ENCODE results near the gene ITGA1.

The ITGA1 gene

GRCh38 chr5:52869391-52869790 is 81.7 kb downstream of the ITGA1 start:
- Histone ChIP-seq H3K27me3 (no peaks in the 10 kb centered on the region), H3K4me1 (peaks cover 0 to 71% (median 22%) of the 10 kb centered on the region in 4 donors), H3K36me3 (peaks cover 0 to 9% (median 0%) of the 10 kb centered on the region in 3 donors), H3K9me3 (no peaks in the 10 kb centered on the region), H3K27ac (no peak overlapping the region), H3K4me3 (no peak overlapping the region)
- DNase-seq = no peak
- TF ChIP-seq CTCF (IDR thresholded peaks at IDR 0.05) = no peak
- intact Hi-C loops (cut with DNase I; ENCODE audit: low total_unique reads) = no loop called here

- H3K27me3 ChIP-seq = no peaks in the 10 kb centered on the region
- peak in 1 of 2 donors; percentile 72 for DNase-seq
- peaks cover 0 to 69% (median 19%) of the 10 kb centered on the region in 4 donors for H3K4me1 ChIP-seq
- peaks cover 0 to 9% (median 0%) of the 10 kb centered on the region in 3 donors for H3K36me3 ChIP-seq
- H3K4me3 ChIP-seq = no peak overlapping the region
- H3K27ac ChIP-seq = peak overlapping the region; percentile 1 to 50
- intact Hi-C loops (cut with DNase I; ENCODE audit: low total_unique reads) = no loop called here
- no peak for TF ChIP-seq CTCF (IDR thresholded peaks at IDR 0.05)
- no peaks in the 10 kb centered on the region for H3K9me3 ChIP-seq
Measured at GRCh38 chr5:52870448-52870847, 82.7 kb downstream of the ITGA1 start.

GRCh38 chr5:52875827-52876226 is 88.1 kb downstream of the ITGA1 start:
- Histone ChIP-seq H3K4me1 (peaks cover 0 to 35% (median 8%) of the 10 kb centered on the region in 4 donors), H3K4me3 (no peak overlapping the region), H3K27me3 (no peaks in the 10 kb centered on the region), H3K27ac (peak overlapping the region; percentile 5 to 37), H3K9me3 (no peaks in the 10 kb centered on the region), H3K36me3 (peaks cover 0 to 4% (median 0%) of the 10 kb centered on the region in 3 donors)
- intact Hi-C loops (cut with DNase I; ENCODE audit: low total_unique reads) = no loop called here
- DNase-seq = no peak
- TF ChIP-seq CTCF (IDR thresholded peaks at IDR 0.05) = no peak

- peaks cover 0 to 29% (median 4%) of the 10 kb centered on the region in 4 donors for H3K4me1 ChIP-seq
- TF ChIP-seq CTCF (IDR thresholded peaks at IDR 0.05) = no peak
- no peak overlapping the region for H3K4me3 ChIP-seq
- DNase-seq = no peak
- H3K36me3 ChIP-seq = peaks cover 0 to 5% (median 4%) of the 10 kb centered on the region in 3 donors
- H3K9me3 ChIP-seq = no peaks in the 10 kb centered on the region
- intact Hi-C loops (cut with DNase I; ENCODE audit: low total_unique reads) = no loop called here
- H3K27me3 ChIP-seq = no peaks in the 10 kb centered on the region
- peak overlapping the region; percentile 5 to 37 for H3K27ac ChIP-seq
Measured at GRCh38 chr5:52876456-52876855, 88.7 kb downstream of the ITGA1 start.

GRCh38 chr5:52878656-52879055 is 90.9 kb downstream of the ITGA1 start:
- H3K27me3 ChIP-seq = no peaks in the 10 kb centered on the region
- intact Hi-C loops (cut with DNase I; ENCODE audit: low total_unique reads) = no loop called here
- no peak overlapping the region for H3K4me3 ChIP-seq
- H3K27ac ChIP-seq = no peak overlapping the region
- no peak for DNase-seq
- H3K36me3 ChIP-seq = peaks cover 4 to 13% (median 11%) of the 10 kb centered on the region in 3 donors
- peaks cover 0 to 27% (median 4%) of the 10 kb centered on the region in 4 donors for H3K4me1 ChIP-seq
- H3K9me3 ChIP-seq = no peaks in the 10 kb centered on the region
- no peak for TF ChIP-seq CTCF (IDR thresholded peaks at IDR 0.05)

GRCh38 chr5:52880541-52880940 is 92.8 kb downstream of the ITGA1 start:
- intact Hi-C loops (cut with DNase I; ENCODE audit: low total_unique reads) = no loop called here
- Histone ChIP-seq H3K27ac (no peak overlapping the region), H3K9me3 (no peaks in the 10 kb centered on the region), H3K27me3 (no peaks in the 10 kb centered on the region), H3K36me3 (peaks cover 4 to 13% (median 11%) of the 10 kb centered on the region in 3 donors), H3K4me3 (no peak overlapping the region), H3K4me1 (peaks cover 0 to 35% (median 4%) of the 10 kb centered on the region in 4 donors)
- no peak for DNase-seq
- TF ChIP-seq CTCF (IDR thresholded peaks at IDR 0.05) = no peak
